ENCODE measurements around the gene LIPC. TPM values are rescaled to one million over a fixed set of nuclear protein-coding genes. Genes with fewer than 3 reads are reported as not detected.

The LIPC gene
- total and polyA plus RNA-seq, 8 donors, result 0.23 to 7.5 (median 0.76) TPM; not detected in 4

DNA sequence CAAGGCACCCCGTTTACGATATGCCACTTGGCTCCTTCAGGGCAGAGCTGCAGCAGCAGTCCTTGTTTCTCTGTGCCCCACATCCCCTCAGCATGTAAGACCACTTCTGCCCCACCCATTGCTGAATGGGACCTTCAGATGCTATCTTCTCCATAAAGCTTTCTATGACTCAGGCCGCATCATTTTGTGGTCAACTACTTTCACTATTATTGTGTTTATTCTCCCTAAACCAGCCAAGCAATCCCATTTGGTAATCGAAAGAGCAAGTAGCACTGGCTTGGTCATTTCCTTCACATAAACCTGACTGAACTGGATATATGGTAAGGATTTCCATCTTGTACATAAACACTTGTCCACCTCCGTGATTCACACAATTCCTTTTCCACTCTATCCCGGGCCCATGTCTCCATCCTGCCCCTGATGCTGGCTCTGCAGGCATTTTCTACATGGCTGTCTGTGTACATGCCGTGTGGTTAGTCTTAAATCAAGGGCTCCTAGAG lies 25.7 kb downstream of the LIPC start:
- Histone ChIP-seq H3K27me3 (no peaks in the 10 kb centered on the region), H3K36me3 (no peaks in the 10 kb centered on the region), H3K9me3 (no peaks in the 10 kb centered on the region), H3K27ac (peak overlapping the region in 1 of 5 donors; percentile 48), H3K4me3 (no peak overlapping the region), H3K4me1 (peaks cover 12 to 31% (median 13%) of the 10 kb centered on the region in 4 donors)
- 64 to 69% (median 66%) methylated on average over 7 of the region's 7 CpGs for WGBS, 5 donors
- TF ChIP-seq POLR2AphosphoS5 (IDR thresholded peaks at IDR 0.05), result no peak
- no peak for TF ChIP-seq CTCF (IDR thresholded peaks at IDR 0.05)
- no peak for TF ChIP-seq POLR2A (IDR thresholded peaks at IDR 0.05)
- TF ChIP-seq EP300 (IDR thresholded peaks at IDR 0.05), result no peak
- intact Hi-C loops (cut with DNase I; ENCODE audit: low total_unique reads), result no loop called here
- DNase-seq, result no peak

- 33 to 45% (median 36%) methylated on average over 3 of the region's 3 CpGs for WGBS, 5 donors
- no peak for TF ChIP-seq CTCF (IDR thresholded peaks at IDR 0.05)
- TF ChIP-seq POLR2A (IDR thresholded peaks at IDR 0.05), result no peak
- no peak for TF ChIP-seq POLR2AphosphoS5 (IDR thresholded peaks at IDR 0.05)
- TF ChIP-seq EP300 (IDR thresholded peaks at IDR 0.05), result no peak
- no peak overlapping the region for H3K4me3 ChIP-seq
- H3K4me1 ChIP-seq, result peaks cover 17 to 37% (median 18%) of the 10 kb centered on the region in 4 donors
- no peaks in the 10 kb centered on the region for H3K36me3 ChIP-seq
- no peaks in the 10 kb centered on the region for H3K27me3 ChIP-seq
- no peaks in the 10 kb centered on the region for H3K9me3 ChIP-seq
- peak overlapping the region in 1 of 5 donors; percentile 48 for H3K27ac ChIP-seq
- intact Hi-C loops (cut with DNase I; ENCODE audit: low total_unique reads), result no loop called here
- peak in 1 of 2 donors; percentile 70 for DNase-seq
These were observed 26.3 kb downstream of the LIPC start for GRCh38 chr15:58458076-58458475.

GRCh38 chr15:58459045-58459444 lies 27.3 kb downstream of the LIPC start:
- Histone ChIP-seq H3K4me3 (no peak overlapping the region), H3K36me3 (no peaks in the 10 kb centered on the region), H3K27me3 (no peaks in the 10 kb centered on the region), H3K4me1 (peaks cover 17 to 39% (median 20%) of the 10 kb centered on the region in 4 donors), H3K9me3 (no peaks in the 10 kb centered on the region), H3K27ac (peak overlapping the region in 2 of 5 donors; percentile 5 to 48)
- DNase-seq, result no peak
- WGBS, 5 donors, result 38 to 73% (median 52%) methylated on average over 2 of the region's 2 CpGs
- no peak for TF ChIP-seq CTCF (IDR thresholded peaks at IDR 0.05)
- intact Hi-C loops (cut with DNase I; ENCODE audit: low total_unique reads), result no loop called here

DNA sequence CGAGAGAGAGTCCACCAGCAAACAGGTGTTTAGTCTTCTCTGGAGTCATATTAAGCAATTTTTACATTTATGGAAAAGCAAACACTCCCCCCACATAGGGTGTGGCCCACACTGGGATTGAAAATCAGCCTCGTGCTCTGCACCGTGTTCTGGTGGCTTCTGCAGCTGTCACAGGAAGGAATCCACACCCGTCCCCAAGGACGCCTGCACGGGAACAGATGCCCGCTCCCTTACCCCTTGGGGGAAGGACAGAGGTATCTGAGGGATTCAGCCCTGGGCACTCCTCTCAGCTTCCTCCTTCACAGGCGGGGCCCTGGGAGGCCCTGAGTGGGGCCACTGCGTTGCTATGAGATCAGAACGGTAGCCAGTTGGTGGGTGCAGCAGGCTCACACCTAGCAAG lies 27.8 kb downstream of the LIPC start:
- Histone ChIP-seq H3K4me1 (peaks cover 17 to 39% (median 20%) of the 10 kb centered on the region in 4 donors), H3K4me3 (no peak overlapping the region), H3K27ac (peak overlapping the region in 3 of 5 donors; percentile 29 to 48 (median 46)), H3K27me3 (no peaks in the 10 kb centered on the region), H3K36me3 (no peaks in the 10 kb centered on the region), H3K9me3 (no peaks in the 10 kb centered on the region)
- peak in 1 of 2 donors; percentile 62 for DNase-seq
- 38 to 53% (median 46%) methylated on average over 10 of the region's 10 CpGs for WGBS, 5 donors
- intact Hi-C loops (cut with DNase I; ENCODE audit: low total_unique reads), result no loop called here
- TF ChIP-seq POLR2A (IDR thresholded peaks at IDR 0.05) (no peak), POLR2AphosphoS5 (IDR thresholded peaks at IDR 0.05) (no peak), CTCF (IDR thresholded peaks at IDR 0.05) (no peak), EP300 (IDR thresholded peaks at IDR 0.05) (no peak)

Data from stomach (tissue), 9 donors.